Activated CD4-positive, alpha-beta memory T cell treated with anti-CD3 and anti-CD28 coated beads, Interleukin-2, amount 10 ng/mL, durations not matched to agents 7 days and 5 days (primary cell): ENCODE results near the gene EFNB2. TPM values are rescaled to one million over a fixed set of nuclear protein-coding genes. Genes with fewer than 3 reads are reported as not detected.

Experiments used
- CTCF ChIA-PET: fragments of 350-600 bp; sonication (Branson Sonifier 250); formaldehyde crosslinking; loops from one replicate; lab custom pipeline; 2021; ENCODE audit warnings: antibody characterized with exemption, inconsistent platforms; lab: Charles Lee
- POLR2A ChIA-PET: fragments of 350-600 bp; sonication (Branson Sonifier 250); formaldehyde crosslinking; loops from one replicate; lab custom pipeline; 2021; ENCODE audit warnings: antibody characterized with exemption; lab: Charles Lee
- DNase-seq: peaks from one replicate; pipeline ENCODE4 v3.0.0-alpha.2; 2020
- H3K27ac Mint-ChIP-seq: one replicate; pipeline ENCODE4 v1.8.0; 2021; ENCODE audit warnings: mild to moderate bottlenecking, mixed read lengths
- H3K27me3 Mint-ChIP-seq: one replicate; pipeline ENCODE4 v1.8.0; 2021; ENCODE audit warnings: mixed read lengths
- H3K36me3 Mint-ChIP-seq: one replicate; pipeline ENCODE4 v1.8.0; 2021; ENCODE audit warnings: low read depth, mixed read lengths
- H3K4me1 Mint-ChIP-seq: one replicate; pipeline ENCODE4 v1.8.0; 2021; ENCODE audit warnings: mixed read lengths
- H3K4me3 Mint-ChIP-seq: one replicate; pipeline ENCODE4 v1.8.0; 2021; ENCODE audit warnings: mild to moderate bottlenecking, mixed read lengths
- H3K9me3 Mint-ChIP-seq: one replicate; pipeline ENCODE4 v1.8.0; 2021; ENCODE audit warnings: mixed read lengths
- total RNA-seq, 2 experiments: library from RNA; stranded (reverse); gene quantifications; one replicate each; pipeline ENCODE4 v1.2.3, GENCODE V29; 2021

EFNB2 gene, protein sequence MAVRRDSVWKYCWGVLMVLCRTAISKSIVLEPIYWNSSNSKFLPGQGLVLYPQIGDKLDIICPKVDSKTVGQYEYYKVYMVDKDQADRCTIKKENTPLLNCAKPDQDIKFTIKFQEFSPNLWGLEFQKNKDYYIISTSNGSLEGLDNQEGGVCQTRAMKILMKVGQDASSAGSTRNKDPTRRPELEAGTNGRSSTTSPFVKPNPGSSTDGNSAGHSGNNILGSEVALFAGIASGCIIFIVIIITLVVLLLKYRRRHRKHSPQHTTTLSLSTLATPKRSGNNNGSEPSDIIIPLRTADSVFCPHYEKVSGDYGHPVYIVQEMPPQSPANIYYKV
- total RNA-seq = under 1 TPM; 0.13 TPM

DNA sequence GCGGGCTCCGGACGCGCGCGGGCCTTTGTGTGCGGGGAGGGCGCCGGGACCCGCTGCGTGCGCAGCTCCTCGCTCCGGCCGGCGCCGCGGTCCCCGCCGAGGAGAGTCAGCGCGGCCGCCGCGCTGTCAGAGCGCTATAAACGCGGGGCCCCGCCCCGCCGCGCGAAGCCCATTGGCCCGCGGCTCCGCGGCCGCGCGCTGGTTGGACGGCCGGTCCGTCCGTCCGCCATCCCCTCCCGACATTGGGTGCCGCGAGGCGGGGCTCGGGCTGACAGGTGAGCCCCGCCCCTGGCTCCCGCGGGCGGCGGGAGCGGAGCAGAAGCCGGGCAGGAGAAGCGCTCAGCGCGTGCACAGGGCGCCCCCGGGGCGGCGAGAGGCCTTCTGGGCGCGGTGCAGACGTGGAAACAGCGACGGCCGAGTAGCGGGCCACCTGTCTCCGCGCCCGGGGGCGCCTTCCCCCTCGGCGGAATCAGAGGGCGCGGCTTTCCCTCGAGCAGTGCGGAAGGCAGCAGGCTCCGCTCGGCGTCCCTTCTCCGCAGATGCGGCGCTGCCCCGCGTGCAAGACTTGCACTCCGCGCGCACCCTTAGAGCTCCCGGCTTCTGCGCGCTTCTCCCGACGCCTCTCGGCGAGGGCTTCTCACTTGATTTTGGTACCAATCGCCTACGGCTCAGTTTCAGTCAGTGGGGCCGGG is at the start of gene EFNB2:
Gene EFNB2, minus strand, starts transcription at position 111 of the 692 bp plus-strand sequence. CDS start 698 bp downstream, outside the sequence.
- Mint-ChIP-seq H3K4me3 (peak within 1 kb of the TSS; percentile 79), H3K27ac (peak within 1 kb of the TSS; percentile 74), H3K27me3 (peaks cover 31% of the 10 kb centered on the region), H3K4me1 (peaks cover 19% of the 10 kb centered on the region), H3K36me3 (peaks cover 5% of the 10 kb centered on the region), H3K9me3 (no peaks in the 10 kb centered on the region)
- ChIA-PET CTCF (interaction anchor here (0.6 to 3.3 kb wide), 18 partner anchors 8 to 1125 kb away, joined by 3 to 22 read pairs (median 4); partner anchors contain the start of gene ARGLU1), POLR2A (interaction anchor here (0.9 to 6.0 kb wide), 4 partner anchors 28 to 84 kb away, joined by 3 to 48 read pairs (median 4); partner anchors contain the start of gene ARGLU1)
- DNase-seq = peak; percentile 90

DNA sequence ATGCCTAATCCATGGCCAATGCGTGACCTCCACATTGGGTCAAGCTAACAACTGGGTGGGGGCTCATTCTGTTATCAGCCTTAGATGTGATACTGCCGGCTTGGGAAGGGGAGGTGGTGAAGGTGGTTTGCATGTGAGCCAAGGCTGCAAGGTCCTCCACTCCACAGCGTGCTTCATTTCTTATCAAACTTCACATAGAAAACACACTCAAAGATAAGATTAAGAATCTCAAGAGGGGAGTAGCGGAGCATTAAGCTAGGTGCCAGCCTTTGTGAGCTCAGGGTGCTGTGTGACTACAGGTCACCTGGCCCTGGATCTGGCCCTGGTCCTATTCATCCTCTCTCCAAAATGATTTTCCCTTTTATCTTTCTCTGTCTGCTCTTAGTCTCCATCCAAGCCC is 45.8 kb upstream of the EFNB2 start:
- H3K9me3 Mint-ChIP-seq = peaks cover 16% of the 10 kb centered on the region
- ChIA-PET POLR2A (no interaction called here), CTCF (no interaction called here)
- no peak for DNase-seq
- no peaks in the 10 kb centered on the region for H3K4me1 Mint-ChIP-seq
- H3K4me3 Mint-ChIP-seq = no peak overlapping the region
- no peak overlapping the region for H3K27ac Mint-ChIP-seq
- H3K27me3 Mint-ChIP-seq = peaks cover 4% of the 10 kb centered on the region
- H3K36me3 Mint-ChIP-seq = peaks cover 4% of the 10 kb centered on the region

DNA sequence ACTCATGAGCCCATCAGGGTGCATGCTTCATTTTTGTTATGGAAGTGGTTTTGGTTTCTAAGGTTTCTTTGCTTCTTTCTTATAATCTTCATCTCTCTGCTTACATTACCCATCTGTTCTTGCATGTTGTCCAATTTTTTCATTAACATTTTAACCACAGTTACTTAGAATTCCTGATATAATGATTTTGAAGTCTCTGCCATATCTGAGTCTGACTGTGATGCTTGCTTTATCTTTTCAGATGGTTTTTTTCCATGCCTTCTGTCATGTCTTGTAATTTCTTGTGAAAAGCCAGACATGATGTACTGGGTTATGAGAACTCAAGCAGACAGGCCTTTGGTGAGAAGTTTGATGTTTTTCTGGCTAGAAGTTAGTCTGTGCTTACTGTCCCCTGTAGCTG is 40.4 kb upstream of the EFNB2 start:
- no peak overlapping the region for H3K4me3 Mint-ChIP-seq
- H3K27me3 Mint-ChIP-seq = no peaks in the 10 kb centered on the region
- DNase-seq = no peak
- POLR2A ChIA-PET = no interaction called here
- peaks cover 14% of the 10 kb centered on the region for H3K36me3 Mint-ChIP-seq
- peaks cover 3% of the 10 kb centered on the region for H3K4me1 Mint-ChIP-seq
- CTCF ChIA-PET = no interaction called here
- no peak overlapping the region for H3K27ac Mint-ChIP-seq
- peaks cover 9% of the 10 kb centered on the region for H3K9me3 Mint-ChIP-seq

DNA sequence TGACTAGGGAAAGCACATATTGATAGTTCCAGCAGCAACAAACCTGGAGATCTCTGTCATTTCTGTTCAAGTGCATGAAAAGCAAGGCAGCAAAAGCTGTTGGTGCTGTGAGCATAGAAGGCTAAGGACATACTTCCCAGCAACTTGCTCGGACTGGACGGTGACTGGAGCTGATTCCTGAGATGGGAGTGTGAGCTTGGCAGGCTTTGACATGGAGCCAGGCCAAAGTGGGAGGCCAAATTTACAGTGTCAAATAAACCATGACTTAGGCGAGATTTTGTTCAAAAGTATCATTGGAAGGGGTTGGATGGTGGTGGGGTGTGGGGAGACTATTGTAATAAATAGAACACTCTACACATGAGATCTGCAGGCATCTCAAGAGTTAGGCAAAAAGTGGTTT is 38.4 kb upstream of the EFNB2 start:
- H3K27me3 Mint-ChIP-seq = no peaks in the 10 kb centered on the region
- H3K27ac Mint-ChIP-seq = no peak overlapping the region
- ChIA-PET POLR2A (no interaction called here), CTCF (interaction anchor here (0.5 kb wide), 1 partner anchor 27 kb away, joined by 3 read pairs; no protein-coding TSS in a partner anchor)
- no peak for DNase-seq
- peaks cover 15% of the 10 kb centered on the region for H3K4me1 Mint-ChIP-seq
- H3K36me3 Mint-ChIP-seq = peaks cover 14% of the 10 kb centered on the region
- no peak overlapping the region for H3K4me3 Mint-ChIP-seq
- peaks cover 9% of the 10 kb centered on the region for H3K9me3 Mint-ChIP-seq

DNA sequence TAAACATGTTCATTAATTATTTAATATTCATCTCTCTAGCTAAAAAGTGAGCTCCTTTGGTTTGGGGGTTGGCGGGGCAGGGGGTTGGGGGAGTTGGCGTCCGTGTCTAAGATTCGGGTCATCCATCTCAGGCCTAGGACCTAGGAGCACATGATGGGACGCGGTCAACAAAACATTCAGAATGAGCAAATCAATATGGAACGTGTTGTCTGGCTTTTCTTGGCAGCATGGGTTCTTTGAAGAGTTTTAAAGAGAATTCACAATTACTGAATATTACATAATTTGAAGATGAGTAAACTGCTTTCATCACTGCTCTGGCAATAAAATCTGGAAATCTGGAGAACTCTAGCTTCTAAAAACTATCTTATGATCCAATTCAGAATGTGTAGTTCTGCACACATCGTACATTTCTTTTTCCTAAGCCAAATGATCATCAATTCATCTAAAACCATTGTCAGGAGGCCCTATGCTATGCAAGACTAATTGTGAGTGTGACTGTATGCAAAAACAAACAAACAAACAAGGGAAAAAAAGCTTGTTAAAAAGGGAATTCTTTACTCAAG is 37.9 kb upstream of the EFNB2 start:
- POLR2A ChIA-PET = no interaction called here
- Mint-ChIP-seq H3K4me3 (no peak overlapping the region), H3K27me3 (no peaks in the 10 kb centered on the region), H3K36me3 (peaks cover 14% of the 10 kb centered on the region), H3K4me1 (peaks cover 19% of the 10 kb centered on the region), H3K9me3 (peaks cover 9% of the 10 kb centered on the region), H3K27ac (no peak overlapping the region)
- no peak for DNase-seq
- CTCF ChIA-PET = interaction anchor here (0.5 kb wide), 1 partner anchor 28 kb away, joined by 3 read pairs; no protein-coding TSS in a partner anchor

DNA sequence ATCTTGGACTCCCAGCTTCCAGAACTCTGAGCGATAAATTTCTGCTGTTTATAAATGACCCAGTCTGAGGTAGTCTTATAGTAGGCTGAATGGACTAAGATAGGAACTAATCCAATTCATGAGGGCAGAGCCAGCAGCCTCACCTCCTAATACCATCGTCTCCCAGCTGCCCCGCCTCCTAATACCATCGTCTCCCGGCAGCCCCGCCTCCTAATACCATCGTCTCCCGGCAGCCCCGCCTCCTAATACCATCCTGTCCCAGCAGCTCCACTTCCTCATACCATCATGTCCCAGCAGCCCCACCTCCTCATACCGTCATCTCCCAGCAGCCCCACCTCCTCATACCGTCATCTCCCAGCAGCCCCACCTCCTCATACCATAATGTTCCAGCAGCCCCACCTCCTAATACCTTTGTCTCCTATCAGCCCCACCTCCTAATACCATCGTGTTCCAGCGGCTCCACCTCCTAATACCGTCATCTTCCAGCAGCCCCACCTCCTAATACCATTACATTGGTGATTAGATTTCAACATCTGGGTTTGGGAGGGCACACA is 34.9 kb upstream of the EFNB2 start:
- POLR2A ChIA-PET = interaction anchor here (0.9 kb wide), 1 partner anchor 34 kb away, joined by 3 read pairs; the partner anchor contains the start of gene EFNB2
- Mint-ChIP-seq H3K27me3 (no peaks in the 10 kb centered on the region), H3K27ac (no peak overlapping the region), H3K36me3 (peaks cover 34% of the 10 kb centered on the region), H3K4me1 (peaks cover 36% of the 10 kb centered on the region), H3K4me3 (peak overlapping the region; percentile 39), H3K9me3 (peaks cover 9% of the 10 kb centered on the region)
- peak; percentile 67 for DNase-seq
- CTCF ChIA-PET = no interaction called here

DNA sequence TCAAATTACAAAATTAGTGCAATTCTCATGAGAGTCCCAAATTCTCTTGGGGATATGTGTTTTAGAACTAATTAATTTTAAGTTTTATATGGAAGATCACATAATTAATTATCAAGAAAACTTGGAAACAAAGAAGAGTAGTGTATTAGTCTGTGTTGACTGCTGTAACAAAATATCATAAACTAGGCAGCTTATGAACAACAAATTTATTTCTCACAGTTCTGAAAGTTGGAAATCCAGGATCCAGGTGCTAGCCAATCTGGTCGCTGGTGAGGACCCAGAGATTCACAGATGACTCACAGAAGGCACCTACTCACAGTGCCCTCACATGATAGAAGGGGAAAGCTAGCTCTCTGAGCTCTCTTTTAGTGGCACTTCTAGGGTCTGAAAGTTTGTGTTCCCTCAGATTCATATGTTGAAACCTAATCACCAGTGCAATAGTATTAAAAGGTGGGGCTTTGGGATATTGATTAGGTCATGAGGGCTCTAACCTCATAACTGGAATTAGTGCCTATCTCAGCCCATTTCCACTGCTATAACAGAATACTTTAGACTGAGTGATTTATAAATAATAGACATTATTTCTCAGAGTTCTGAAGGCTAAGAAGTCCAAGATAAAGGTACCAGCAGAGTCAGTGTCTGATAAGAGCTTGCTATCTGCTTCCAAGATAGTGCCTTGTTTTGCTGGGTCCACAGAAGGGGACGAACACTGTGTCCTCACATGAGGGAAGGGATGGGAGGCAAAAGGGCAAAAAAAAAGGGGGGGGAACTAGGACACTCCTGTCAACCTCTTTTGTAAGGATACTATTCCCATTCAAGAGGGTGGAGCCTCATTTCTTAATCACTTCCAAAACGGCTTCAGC is 34.0 kb upstream of the EFNB2 start:
- ChIA-PET CTCF (interaction anchor here (0.9 kb wide), 2 partner anchors 33 to 51 kb away, joined by 3 to 4 read pairs; no protein-coding TSS in a partner anchor), POLR2A (interaction anchor here (0.8 to 2.4 kb wide), 4 partner anchors 7 to 34 kb away, joined by 3 to 6 read pairs (median 4); partner anchors contain the start of gene EFNB2)
- Mint-ChIP-seq H3K27ac (no peak overlapping the region), H3K36me3 (peaks cover 38% of the 10 kb centered on the region), H3K9me3 (peaks cover 6% of the 10 kb centered on the region), H3K27me3 (no peaks in the 10 kb centered on the region), H3K4me1 (peaks cover 42% of the 10 kb centered on the region), H3K4me3 (no peak overlapping the region)
- DNase-seq = no peak

DNA sequence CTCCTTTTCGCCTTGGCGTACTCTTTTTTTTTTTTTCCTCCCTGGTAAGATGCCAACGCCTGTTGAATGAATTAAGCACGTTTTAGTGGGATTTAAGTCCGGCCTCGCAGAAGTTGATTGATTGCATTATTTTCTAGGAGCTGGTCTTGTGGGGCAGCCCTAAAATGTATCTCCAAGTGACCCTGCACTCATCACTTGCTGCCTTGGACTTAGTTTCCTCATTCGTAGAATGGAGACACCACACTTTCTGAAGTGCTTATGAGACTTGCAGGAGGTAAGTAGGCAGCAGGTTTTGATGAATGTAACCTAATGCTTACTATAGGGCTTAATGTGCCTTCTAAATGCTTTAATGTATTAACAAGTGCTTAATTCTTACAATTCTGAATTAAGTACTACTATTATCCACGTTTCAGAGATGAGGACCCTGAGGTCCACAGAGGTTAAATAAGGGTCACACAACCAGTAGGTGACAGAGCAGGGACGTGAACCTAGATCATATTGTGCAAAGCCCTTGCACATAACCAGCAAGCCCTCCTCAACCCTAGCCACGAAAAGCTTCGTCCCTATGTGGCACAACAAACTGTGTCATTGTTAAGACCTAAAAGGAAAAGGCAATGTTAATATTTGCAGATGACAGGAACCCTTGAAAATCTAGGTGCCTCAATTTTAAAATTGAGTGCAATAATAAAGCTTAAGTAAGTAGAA is 33.0 kb upstream of the EFNB2 start:
- ChIA-PET CTCF (interaction anchor here (0.9 kb wide), 2 partner anchors 32 to 52 kb away, joined by 3 to 4 read pairs; no protein-coding TSS in a partner anchor), POLR2A (interaction anchor here (0.8 to 5.0 kb wide), 8 partner anchors 9 to 34 kb away, joined by 3 to 48 read pairs (median 6); partner anchors contain the start of gene EFNB2)
- H3K27me3 Mint-ChIP-seq = no peaks in the 10 kb centered on the region
- peaks cover 34% of the 10 kb centered on the region for H3K36me3 Mint-ChIP-seq
- peaks cover 51% of the 10 kb centered on the region for H3K4me1 Mint-ChIP-seq
- no peak for DNase-seq
- H3K9me3 Mint-ChIP-seq = no peaks in the 10 kb centered on the region
- H3K4me3 Mint-ChIP-seq = peak overlapping the region; percentile 99
- H3K27ac Mint-ChIP-seq = peak overlapping the region; percentile 94

DNA sequence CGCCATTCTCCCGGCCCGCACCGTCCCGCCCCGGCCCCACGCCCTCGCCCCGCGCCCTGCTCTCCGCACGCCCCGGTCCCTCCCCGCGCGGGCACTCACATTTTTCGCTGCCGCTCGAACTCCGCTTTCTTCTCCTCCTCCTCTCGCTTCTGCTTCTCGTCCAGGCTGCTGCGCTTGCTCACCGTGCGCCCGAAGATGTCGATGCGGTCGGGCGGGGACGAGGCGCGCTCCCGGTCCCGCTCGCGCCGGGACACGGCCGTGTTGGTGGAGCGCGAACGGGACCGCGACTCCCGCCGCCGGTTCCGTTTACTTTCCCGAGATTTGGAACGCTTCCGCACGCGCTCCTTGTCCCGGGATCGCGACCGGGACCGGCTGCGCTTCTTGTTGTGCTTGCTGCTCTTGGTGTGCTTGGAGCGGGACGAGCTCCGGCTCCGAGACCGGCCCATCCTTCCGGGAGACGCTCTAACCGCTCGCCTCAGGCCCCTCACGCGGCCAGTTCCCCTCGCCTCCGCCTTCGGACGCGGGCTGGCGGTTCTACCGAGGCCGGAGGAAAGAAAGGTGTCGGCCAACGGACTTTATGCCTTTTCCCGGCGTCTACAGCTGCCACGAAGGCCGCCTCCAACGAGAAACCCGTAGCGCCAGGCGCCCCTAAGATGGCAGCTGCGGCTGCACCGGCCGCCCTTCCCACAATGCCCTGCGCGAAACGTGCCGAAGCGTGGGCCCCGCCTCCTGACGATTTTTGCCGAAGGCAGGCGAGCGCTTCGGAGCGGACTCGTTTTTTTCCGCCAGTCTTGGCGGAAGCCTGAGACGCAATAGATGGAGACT is 32.2 kb upstream of the EFNB2 start, which contains the start of gene ARGLU1:
Gene ARGLU1, minus strand, starts transcription at position 664 of the 825 bp plus-strand sequence. Its CDS starts 218 bp downstream, at position 446.
- ChIA-PET CTCF (interaction anchor here (3.5 kb wide), 1 partner anchor 31 kb away, joined by 22 read pairs; the partner anchor contains the start of gene EFNB2), POLR2A (interaction anchor here (0.9 to 5.0 kb wide), 12 partner anchors 9 to 1428 kb away, joined by 3 to 48 read pairs (median 5); partner anchors contain the start of gene EFNB2)
- H3K36me3 Mint-ChIP-seq = peaks cover 34% of the 10 kb centered on the region

DNA sequence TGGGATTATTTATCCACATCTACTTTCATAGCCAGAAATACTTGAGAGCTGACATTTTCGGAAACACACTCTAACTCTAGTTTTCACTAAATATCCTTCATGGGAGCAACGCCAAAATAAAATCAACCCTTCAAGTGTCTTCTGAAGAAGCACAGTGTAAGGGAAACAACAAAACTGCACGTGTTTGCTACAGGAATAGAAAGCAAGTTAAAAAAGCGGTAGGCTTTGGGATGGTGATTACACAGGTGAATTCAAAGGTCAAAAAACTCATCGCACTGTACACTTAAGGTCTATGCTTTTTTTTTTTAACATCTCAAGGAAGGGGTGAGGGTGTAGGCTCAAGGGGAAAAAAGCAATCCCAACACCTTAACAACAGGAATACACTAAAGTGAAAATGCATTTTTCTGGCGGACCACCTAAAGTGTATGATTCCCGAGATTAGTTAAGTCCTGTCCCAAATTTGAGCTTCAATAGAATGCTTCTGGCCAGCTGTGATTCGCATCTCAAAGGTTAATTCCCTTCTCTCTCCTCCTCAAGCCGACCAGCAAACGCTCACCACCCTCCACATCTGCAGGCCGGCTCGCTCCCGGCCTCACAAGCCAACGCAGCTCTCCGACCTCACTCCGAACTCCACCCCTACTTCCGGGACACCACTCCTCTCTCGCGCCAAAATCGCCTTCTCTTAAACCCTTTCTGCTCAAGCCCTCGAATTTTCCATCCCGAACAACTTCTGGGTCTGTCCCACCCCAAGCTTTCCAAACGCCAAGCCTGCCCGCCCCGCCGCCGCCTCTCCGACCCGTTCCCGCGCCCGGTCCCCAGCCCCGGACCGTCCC is 31.4 kb upstream of the EFNB2 start:
- POLR2A ChIA-PET = interaction anchor here (0.9 to 5.0 kb wide), 13 partner anchors 8 to 1427 kb away, joined by 3 to 48 read pairs (median 5); partner anchors contain the start of gene EFNB2
- CTCF ChIA-PET = interaction anchor here (1.2 to 3.5 kb wide), 3 partner anchors 28 to 33 kb away, joined by 3 to 22 read pairs (median 5); partner anchors contain the start of gene EFNB2

More for the DNA sequence above, 32.2 kb upstream of the EFNB2 start, which contains the start of gene ARGLU1:
- peak; percentile 96 for DNase-seq
- H3K4me3 Mint-ChIP-seq = peak within 1 kb of the TSS; percentile 99
- H3K27ac Mint-ChIP-seq = peak within 1 kb of the TSS; percentile 94
- H3K4me1 Mint-ChIP-seq = peaks cover 54% of the 10 kb centered on the region
- H3K27me3 Mint-ChIP-seq = no peaks in the 10 kb centered on the region
- no peaks in the 10 kb centered on the region for H3K9me3 Mint-ChIP-seq

More for the DNA sequence above, 31.4 kb upstream of the EFNB2 start:
- Mint-ChIP-seq H3K27ac (peak overlapping the region; percentile 94), H3K4me3 (peak overlapping the region; percentile 99), H3K36me3 (peaks cover 34% of the 10 kb centered on the region), H3K27me3 (no peaks in the 10 kb centered on the region), H3K9me3 (no peaks in the 10 kb centered on the region), H3K4me1 (peaks cover 61% of the 10 kb centered on the region)
- peak; percentile 58 for DNase-seq
